Panc1 (cell line): Measurements from ENCODE around the gene MEGF11. TPM values are rescaled to one million over a fixed set of nuclear protein-coding genes. Genes with fewer than 3 reads are reported as not detected.

Experiments
- ATAC-seq: fragments of 200-7000 bp; cut with Tn5 transposase; 2 replicates; pipeline ENCODE4 v1.9.1; 2020; ENCODE audit warnings: mild to moderate bottlenecking, moderate library complexity
- BruUV-seq: library from RNA; stranded (reverse); fragments of 400-500 nt; replicated peaks from 2 replicates; lab custom pipeline; 2021; lab: Mats Ljungman, UMichigan
- CTCF ChIA-PET: fragments of 300-600 bp; sonication (Branson Sonifier 250); formaldehyde crosslinking; loops from one replicate; lab custom pipeline; 2022; ENCODE audit warnings: antibody characterized with exemption; lab: Charles Lee
- POLR2A ChIA-PET: fragments of 300-600 bp; sonication (Branson Sonifier 250); formaldehyde crosslinking; loops from one replicate; lab custom pipeline; 2022; ENCODE audit warnings: antibody characterized with exemption; lab: Charles Lee
- DNase-seq: peaks from one replicate; pipeline ENCODE4 v3.0.0-alpha.2; 2010; ENCODE audit warnings: low read depth, low spot score
- H3K27ac ChIP-seq: 2 replicates; pipeline ENCODE4 v1.5.1; 2011; ENCODE audit warnings: mild to moderate bottlenecking, low read length, inconsistent platforms
- H3K27me3 ChIP-seq: fragments of 200-500 bp; sonication (Bioruptor generic); 2 replicates; pipeline ENCODE4 v1.6.0; 2014; ENCODE audit warnings: low read length, inconsistent platforms; ENCODE audit not compliant: control insufficient read depth, insufficient read depth
- H3K36me3 ChIP-seq: fragments of 200-500 bp; sonication (Bioruptor generic); 2 replicates; pipeline ENCODE4 v1.5.1; 2014; ENCODE audit warnings: inconsistent platforms, mild to moderate bottlenecking, low read length, moderate library complexity; ENCODE audit not compliant: control insufficient read depth, insufficient read depth
- H3K4me1 ChIP-seq: 2 replicates; pipeline ENCODE4 v1.5.1; 2011; ENCODE audit warnings: inconsistent platforms, mild to moderate bottlenecking, low read length, moderate library complexity; ENCODE audit not compliant: control insufficient read depth, insufficient read depth
- H3K4me3 ChIP-seq, 2 experiments: 2 replicates each; pipeline ENCODE4 v1.5.1; 2011 to 2012; ENCODE audit warnings: low read depth in 2 of 2, low read length in 2 of 2, mild to moderate bottlenecking in 2 of 2, inconsistent platforms in 1 of 2, moderate library complexity in 1 of 2
- H3K9me3 ChIP-seq: fragments of 200-500 bp; sonication (Bioruptor generic); 2 replicates; pipeline ENCODE4 v1.5.1; 2014; ENCODE audit warnings: low read depth, mild to moderate bottlenecking, inconsistent platforms, low read length, moderate library complexity; ENCODE audit not compliant: control insufficient read depth, insufficient read depth
- CTCF ChIP-seq: fragments of 450-650 bp; IDR thresholded peaks from 2 replicates; pipeline ENCODE4 v1.5.1; 2017; ENCODE audit warnings: mild to moderate bottlenecking
- POLR2AphosphoS5 ChIP-seq: IDR thresholded peaks from 2 replicates; pipeline ENCODE4 v1.6.1; 2012; ENCODE audit warnings: mild to moderate bottlenecking, low read depth, low read length, moderate library complexity
- REST ChIP-seq, 2 experiments: IDR thresholded peaks; 2 replicates each; pipeline ENCODE4 v1.6.1; 2011 to 2012; ENCODE audit warnings: low read depth in 2 of 2, control low read depth in 1 of 2, low read length in 1 of 2, mild to moderate bottlenecking in 1 of 2, moderate library complexity in 1 of 2; ENCODE audit not compliant: insufficient read depth in 1 of 2
- SIN3A ChIP-seq: IDR thresholded peaks from 2 replicates; pipeline ENCODE4 v1.6.1; 2012; ENCODE audit warnings: low read depth, mild to moderate bottlenecking, low read length, moderate library complexity, borderline replicate concordance; ENCODE audit not compliant: insufficient read depth
- TCF7L2 ChIP-seq: IDR thresholded peaks from 2 replicates; pipeline ENCODE4 v1.6.1; 2011; ENCODE audit warnings: mild to moderate bottlenecking, low read depth, low read length, inconsistent platforms
- in situ Hi-C: cut with HindIII; loops from 2 replicates; pipeline ENCODE4 v1.10.0; 2016; ENCODE audit warnings: low sequenced_read_pairs, low pct_unique_long_range_greater_than_20kb
- intact Hi-C: fragments of 100-400 bp; cut with micrococcal nuclease; formaldehyde crosslinking; loops from one replicate; pipeline ENCODE4 v1.10.0; 2022; ENCODE audit not compliant: unreplicated experiment
- total RNA-seq: library from RNA; stranded (reverse); gene quantifications from one replicate; pipeline ENCODE4 v1.2.1, GENCODE V29; 2021; ENCODE audit not compliant: unreplicated experiment

MEGF11 gene
- total RNA-seq, 1 experiment from 2014 or later: 0.95 TPM

GRCh38 chr15:66017000-66017399 lies 236.6 kb downstream of the MEGF11 start:
- Histone ChIP-seq H3K27me3 (no peaks in the 10 kb centered on the region; the same call in 1 of the 2 replicates), H3K4me1 (no peaks in the 10 kb centered on the region), H3K36me3 (no peaks in the 10 kb centered on the region), H3K27ac (no peak overlapping the region), H3K9me3 (no peaks in the 10 kb centered on the region), H3K4me3 (no peak overlapping the region)
- DNase-seq (no peak), ATAC-seq (no peak)
- POLR2A ChIA-PET: no interaction called here
- no TSS peak for BruUV-seq
- intact Hi-C loops: no loop called here
- TF ChIP-seq TCF7L2 (no peak), REST (IDR thresholded peaks at IDR 0.05; ENCODE audit: insufficient read depth in 1 of 2, low read depth in 2 of 2, low read length in 1 of 2) (no peak), SIN3A (no peak), CTCF (no peak), POLR2AphosphoS5 (no peak)
- in situ Hi-C loops: no loop called here
- CTCF ChIA-PET: interaction anchor here (0.7 kb wide), 1 partner anchor 147 kb away, joined by 7 read pairs; no protein-coding TSS in a partner anchor

- no TSS peak for BruUV-seq
- in situ Hi-C loops: no loop called here
- Histone ChIP-seq H3K27ac (no peak overlapping the region), H3K36me3 (no peaks in the 10 kb centered on the region), H3K27me3 (no peaks in the 10 kb centered on the region; the same call in 1 of the 2 replicates), H3K9me3 (no peaks in the 10 kb centered on the region), H3K4me3 (no peak overlapping the region), H3K4me1 (no peaks in the 10 kb centered on the region)
- ChIA-PET CTCF (interaction anchor here (0.7 kb wide), 1 partner anchor 148 kb away, joined by 7 read pairs; no protein-coding TSS in a partner anchor), POLR2A (no interaction called here)
- intact Hi-C loops: no loop called here
- DNase-seq (no peak), ATAC-seq (no peak)
- no peak for TF ChIP-seq POLR2AphosphoS5
- TF ChIP-seq SIN3A: no peak
- no peak for TF ChIP-seq TCF7L2
- TF ChIP-seq CTCF: no peak
- TF ChIP-seq REST (IDR thresholded peaks at IDR 0.05; ENCODE audit: insufficient read depth in 1 of 2, low read depth in 2 of 2, low read length in 1 of 2): no peak
Measured at GRCh38 chr15:66016199-66016598, 237.4 kb downstream of the MEGF11 start.
